Endothelial cell of umbilical vein (primary cell): Measurements from ENCODE around the gene SLC25A33. TPM values are rescaled to one million over a fixed set of nuclear protein-coding genes. Genes with fewer than 3 reads are reported as not detected.
"Not testable (repeated sequence)": the region's sequence is repeated elsewhere in the genome, so short reads cannot be mapped to it uniquely, and the experiment has no call there.

ENCODE experiments used
- BruUV-seq: library from RNA; stranded (reverse); fragments of 400-500 nt; replicated peaks from 2 replicates; lab custom pipeline; 2021; lab: Mats Ljungman, UMichigan
- CTCF ChIA-PET: fragments of 300-600, 350-600 bp; sonication (Branson Sonifier 250); formaldehyde crosslinking; loops from one replicate; lab custom pipeline; 2021; ENCODE audit warnings: antibody characterized with exemption, inconsistent platforms; lab: Charles Lee
- POLR2A ChIA-PET: fragments of 300-600, 350-600 bp; sonication (Branson Sonifier 250); formaldehyde crosslinking; loops from one replicate; lab custom pipeline; 2021; ENCODE audit warnings: antibody characterized with exemption, inconsistent platforms; lab: Charles Lee
- DNase-seq: peaks from one replicate; pipeline ENCODE4 v3.0.0-alpha.2; 2011; ENCODE audit warnings: low read depth, low spot score
- FAIRE-seq: peaks from 2 replicates; lab custom pipeline; 2011; peaks lifted over from hg19 to GRCh38; lab: Jason Lieb, UNC
- H2AFZ ChIP-seq: 2 replicates; pipeline ENCODE4 v1.6.0; 2012; ENCODE audit warnings: low read depth, low read length, control low read depth, inconsistent platforms
- H3K27ac ChIP-seq: 2 replicates; pipeline ENCODE4 v1.5.1; 2011; ENCODE audit warnings: low read depth, mild to moderate bottlenecking, control low read depth, low read length, moderate library complexity; ENCODE audit not compliant: insufficient read depth
- H3K27me3 ChIP-seq, 2 experiments: 2 replicates each; pipeline versions ENCODE4 v1.6.0 to v1.6.1; 2011; ENCODE audit warnings: low read length in 2 of 2, mixed read lengths in 1 of 2; ENCODE audit not compliant: control insufficient read depth in 2 of 2, insufficient read depth in 2 of 2
- H3K36me3 ChIP-seq, 2 experiments: 2 replicates in 1 of 2; 3 replicates in 1 of 2; pipeline ENCODE4 v1.5.1; 2011; ENCODE audit warnings: low read length in 2 of 2, mild to moderate bottlenecking in 1 of 2, moderate library complexity in 1 of 2; ENCODE audit not compliant: control insufficient read depth in 2 of 2, insufficient read depth in 2 of 2; ENCODE audit errors: extremely low read depth in 1 of 2
- H3K4me1 ChIP-seq: 3 replicates; pipeline ENCODE4 v1.5.1; 2011; ENCODE audit warnings: mild to moderate bottlenecking, low read length; ENCODE audit not compliant: control insufficient read depth, insufficient read depth; ENCODE audit errors: extremely low read depth
- H3K4me2 ChIP-seq: 2 replicates; pipeline ENCODE4 v1.6.1; 2011; ENCODE audit warnings: low read length, control low read depth, mixed read lengths; ENCODE audit not compliant: insufficient read depth
- H3K4me3 ChIP-seq, 3 experiments: fragments of 200-600 bp in 1 of 3; sonication (generic), shearing (Covaris generic) in 1 of 3; replicated peaks in 1 of 3; 2 replicates each; pipeline ENCODE4 v1.5.1; 2011 to 2016; ENCODE audit warnings: control low read depth in 3 of 3, low read length in 3 of 3, mild to moderate bottlenecking in 2 of 3, inconsistent platforms in 1 of 3, low read depth in 1 of 3, moderate library complexity in 1 of 3; ENCODE audit not compliant: insufficient read depth in 1 of 3
- H3K79me2 ChIP-seq: 2 replicates; pipeline ENCODE4 v1.6.0; 2012; ENCODE audit warnings: low read length, inconsistent platforms; ENCODE audit not compliant: control insufficient read depth, insufficient read depth
- H3K9ac ChIP-seq: replicated peaks from 2 replicates; pipeline ENCODE3; 2011; ENCODE audit warnings: low read length, control low read depth; ENCODE audit not compliant: insufficient read depth; ENCODE audit errors: extremely low read depth
- H3K9me1 ChIP-seq: replicated peaks from 3 replicates; pipeline ENCODE4 v1.6.0; 2011; ENCODE audit warnings: mild to moderate bottlenecking, low read length; ENCODE audit not compliant: control insufficient read depth, insufficient read depth; ENCODE audit errors: extremely low read depth
- H3K9me3 ChIP-seq: replicated peaks from 2 replicates; pipeline ENCODE4 v1.5.1; 2012; ENCODE audit warnings: low read length, inconsistent platforms; ENCODE audit not compliant: control insufficient read depth, insufficient read depth
- H4K20me1 ChIP-seq: replicated peaks from 2 replicates; pipeline ENCODE3; 2011; ENCODE audit warnings: mild to moderate bottlenecking, low read length; ENCODE audit not compliant: control insufficient read depth, insufficient read depth; ENCODE audit errors: extremely low read depth
- FOS ChIP-seq: IDR thresholded peaks from 2 replicates; pipeline ENCODE4 v1.6.1; 2011; ENCODE audit warnings: mild to moderate bottlenecking, low read length, moderate library complexity, borderline replicate concordance; ENCODE audit not compliant: insufficient read depth
- GATA2 ChIP-seq: IDR thresholded peaks from 2 replicates; pipeline ENCODE4 v1.7.0; 2011; ENCODE audit warnings: low read depth, mild to moderate bottlenecking, moderate library complexity, mixed read lengths, low read length; ENCODE audit not compliant: insufficient read length, insufficient read depth
- JUN ChIP-seq: IDR thresholded peaks from 2 replicates; pipeline ENCODE4 v1.6.1; 2011; ENCODE audit warnings: borderline replicate concordance, low read depth; ENCODE audit not compliant: insufficient read length, insufficient read depth
- POLR2AphosphoS5 ChIP-seq: IDR thresholded peaks from 2 replicates; pipeline ENCODE4 v1.6.1; 2012; ENCODE audit warnings: low read depth, mild to moderate bottlenecking, control low read depth, low read length, moderate library complexity; ENCODE audit not compliant: insufficient read depth
- dilution Hi-C: fragments of 300-500 bp; cut with MboI; formaldehyde crosslinking; loops from one replicate; pipeline ENCODE4 v1.15.0; 2019; ENCODE audit warnings: low sequenced_read_pairs; ENCODE audit not compliant: extremely low pct_ligation_motif_present
- intact Hi-C: fragments of 100-400 bp; cut with micrococcal nuclease; formaldehyde crosslinking; loops from one replicate; pipeline ENCODE4 v1.10.0; 2022
- polyA plus RNA-seq, 4 experiments: library from polyadenylated mRNA; depleted of rRNA in 3 of 4; stranded (reverse) in 3 of 4; unstranded in 1 of 4; fragments of >200 nt; gene quantifications; 2 replicates each; pipeline versions ENCODE4 v1.2.1 to v1.2.3, GENCODE V29; 2011 to 2012; ENCODE audit warnings: missing spikeins in 1 of 4
- total RNA-seq: library from RNA; stranded (reverse); gene quantifications from 2 replicates; pipeline ENCODE4 v1.2.3, GENCODE V29; 2021
- TF ChIP-seq, protein P1 (sequence below), 2 donors: IDR thresholded peaks; 1 replicate in 1 of 2; 2 replicates in 1 of 2; pipeline ENCODE4 v1.5.1; 2011; ENCODE audit warnings: low read length in 2 of 2, mild to moderate bottlenecking in 2 of 2, moderate library complexity in 2 of 2, control low read depth in 1 of 2, inconsistent platforms in 1 of 2, low read depth in 1 of 2; ENCODE audit not compliant: insufficient read depth in 1 of 2; ENCODE audit errors: extremely low read depth in 1 of 2

Gene SLC25A33
- total and polyA plus RNA-seq, 2 donors (not counting 3 experiments of a cell fraction or from before 2014, with no cell fraction given) = 3.8 to 6.6 TPM

DNA sequence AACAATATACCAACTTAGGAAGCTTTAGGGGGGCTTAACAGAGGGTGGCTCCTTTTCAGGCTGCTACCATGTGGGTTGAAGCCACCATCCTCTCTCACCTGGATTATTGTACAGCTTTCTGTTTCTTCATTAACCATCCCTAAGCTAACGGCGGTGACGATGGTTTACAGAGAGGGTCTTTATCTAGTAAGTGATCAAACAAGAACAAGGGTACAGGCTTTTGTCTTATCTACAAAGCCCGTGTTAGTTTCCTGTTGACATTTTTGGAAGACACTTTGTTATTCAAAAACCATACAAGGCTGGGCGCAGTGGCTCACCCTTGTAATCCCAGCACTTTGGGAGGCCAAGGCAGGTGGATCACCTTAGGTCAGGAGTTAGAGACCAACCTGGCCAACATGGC lies 20.4 kb downstream of the SLC25A33 start:
- H3K27me3 ChIP-seq = no peaks in the 10 kb centered on the region
- dilution Hi-C loops (no loop called here), intact Hi-C loops (no loop called here)
- peaks cover 7% of the 10 kb centered on the region for H3K4me1 ChIP-seq
- no peak overlapping the region for H3K9ac ChIP-seq
- no peak for TF ChIP-seq GATA2
- TF ChIP-seq FOS = no peak
- no peak for TF ChIP-seq POLR2AphosphoS5
- TF ChIP-seq JUN = no peak
- TF ChIP-seq, protein P1, sequence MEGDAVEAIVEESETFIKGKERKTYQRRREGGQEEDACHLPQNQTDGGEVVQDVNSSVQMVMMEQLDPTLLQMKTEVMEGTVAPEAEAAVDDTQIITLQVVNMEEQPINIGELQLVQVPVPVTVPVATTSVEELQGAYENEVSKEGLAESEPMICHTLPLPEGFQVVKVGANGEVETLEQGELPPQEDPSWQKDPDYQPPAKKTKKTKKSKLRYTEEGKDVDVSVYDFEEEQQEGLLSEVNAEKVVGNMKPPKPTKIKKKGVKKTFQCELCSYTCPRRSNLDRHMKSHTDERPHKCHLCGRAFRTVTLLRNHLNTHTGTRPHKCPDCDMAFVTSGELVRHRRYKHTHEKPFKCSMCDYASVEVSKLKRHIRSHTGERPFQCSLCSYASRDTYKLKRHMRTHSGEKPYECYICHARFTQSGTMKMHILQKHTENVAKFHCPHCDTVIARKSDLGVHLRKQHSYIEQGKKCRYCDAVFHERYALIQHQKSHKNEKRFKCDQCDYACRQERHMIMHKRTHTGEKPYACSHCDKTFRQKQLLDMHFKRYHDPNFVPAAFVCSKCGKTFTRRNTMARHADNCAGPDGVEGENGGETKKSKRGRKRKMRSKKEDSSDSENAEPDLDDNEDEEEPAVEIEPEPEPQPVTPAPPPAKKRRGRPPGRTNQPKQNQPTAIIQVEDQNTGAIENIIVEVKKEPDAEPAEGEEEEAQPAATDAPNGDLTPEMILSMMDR (IDR thresholded peaks at IDR 0.05; ENCODE audit: extremely low read depth in 1 of 2, insufficient read depth in 1 of 2, low read depth in 1 of 2, low read length in 2 of 2) = no peak
- no peak for FAIRE-seq
- H3K79me2 ChIP-seq = no peaks in the 10 kb centered on the region
- no peak overlapping the region for H3K4me3 ChIP-seq
- no peak overlapping the region for H3K4me2 ChIP-seq
- ChIA-PET POLR2A (no interaction called here), CTCF (interaction anchor here (1.4 kb wide), 1 partner anchor 293 kb away, joined by 3 read pairs; no protein-coding TSS in a partner anchor)
- H3K9me1 ChIP-seq = no peaks in the 10 kb centered on the region
- no peaks in the 10 kb centered on the region for H3K9me3 ChIP-seq
- peaks cover 5 to 10% of the 10 kb centered on the region in 2 experiments for H3K36me3 ChIP-seq
- H2AFZ ChIP-seq = no peak overlapping the region
- BruUV-seq = no TSS peak
- no peaks in the 10 kb centered on the region for H4K20me1 ChIP-seq
- no peak overlapping the region for H3K27ac ChIP-seq
- DNase-seq = no peak

DNA sequence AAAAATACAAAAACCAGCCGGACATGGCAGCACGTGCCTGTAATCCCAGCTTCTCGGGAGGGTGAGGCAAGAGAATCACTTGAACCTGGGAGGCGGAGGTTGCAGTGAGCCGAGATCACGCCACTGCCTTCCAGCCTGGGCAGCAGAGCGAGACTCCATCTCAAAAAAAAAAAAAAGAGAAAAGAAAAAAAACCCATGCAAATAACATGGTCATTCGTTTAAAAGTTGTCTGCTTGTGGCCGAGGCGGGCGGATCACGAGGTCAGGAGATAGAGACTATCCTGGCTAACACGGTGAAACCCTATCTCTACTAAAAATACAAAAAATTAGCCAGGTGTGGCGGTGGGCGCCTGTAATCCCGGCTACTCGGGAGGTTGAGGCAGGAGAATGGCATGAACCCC lies 20.8 kb downstream of the SLC25A33 start:
- H4K20me1 ChIP-seq, H3K4me2 ChIP-seq, POLR2A ChIA-PET, H2AFZ ChIP-seq, H3K9me3 ChIP-seq, H3K9me1 ChIP-seq, H3K27me3 ChIP-seq, H3K4me3 ChIP-seq, H3K9ac ChIP-seq, H3K79me2 ChIP-seq, dilution Hi-C loops, BruUV-seq, H3K27ac ChIP-seq, intact Hi-C loops, FAIRE-seq, DNase-seq, H3K4me1 ChIP-seq: not testable (repeated sequence)
- CTCF ChIA-PET = interaction anchor here (1.4 kb wide), 1 partner anchor 293 kb away, joined by 3 read pairs; no protein-coding TSS in a partner anchor
- peaks cover 4 to 10% of the 10 kb centered on the region in 2 experiments for H3K36me3 ChIP-seq
